Measurements from ENCODE around the gene HOXA13.
A peak's percentile ranks its signal among the peaks of the same experiment; 100 is the strongest.

Gene HOXA13

DNA sequence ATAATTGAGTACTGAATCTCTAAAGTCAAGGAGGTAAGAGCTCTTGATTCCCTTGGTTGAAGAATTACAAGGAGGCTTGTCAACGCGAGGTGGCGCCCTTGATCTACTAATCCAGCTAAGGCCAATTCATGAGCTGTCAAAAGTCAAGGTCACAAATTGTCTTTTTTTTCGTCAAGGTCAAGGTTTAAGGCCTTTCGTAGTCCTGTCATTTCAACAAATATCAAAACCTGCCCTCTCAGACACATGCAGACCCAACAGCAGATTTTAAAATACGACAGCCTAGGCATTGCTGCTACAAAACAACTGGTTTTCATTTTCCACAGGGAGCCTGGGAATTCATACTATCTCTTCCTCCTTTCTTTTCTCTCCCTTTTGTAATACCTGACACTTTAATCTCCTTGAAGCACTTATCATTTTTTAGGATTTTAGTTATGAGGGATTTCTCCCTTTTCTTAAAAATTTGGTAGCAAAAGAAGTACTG lies 3.6 kb downstream of the HOXA13 start:
- H3K4me1 Mint-ChIP-seq (ENCODE audit: low read depth): no peaks in the 10 kb centered on the region
- peaks cover 2% of the 10 kb centered on the region for H3K36me3 Mint-ChIP-seq (ENCODE audit: low read depth)
- H3K27ac Mint-ChIP-seq: no peak overlapping the region
- DNase-seq (ENCODE audit: low spot score): peak; percentile 47
- peaks cover 81% of the 10 kb centered on the region for H3K27me3 Mint-ChIP-seq (ENCODE audit: low read depth)
- no peak overlapping the region for H3K4me3 Mint-ChIP-seq
- no peaks in the 10 kb centered on the region for H3K9me3 Mint-ChIP-seq

DNA sequence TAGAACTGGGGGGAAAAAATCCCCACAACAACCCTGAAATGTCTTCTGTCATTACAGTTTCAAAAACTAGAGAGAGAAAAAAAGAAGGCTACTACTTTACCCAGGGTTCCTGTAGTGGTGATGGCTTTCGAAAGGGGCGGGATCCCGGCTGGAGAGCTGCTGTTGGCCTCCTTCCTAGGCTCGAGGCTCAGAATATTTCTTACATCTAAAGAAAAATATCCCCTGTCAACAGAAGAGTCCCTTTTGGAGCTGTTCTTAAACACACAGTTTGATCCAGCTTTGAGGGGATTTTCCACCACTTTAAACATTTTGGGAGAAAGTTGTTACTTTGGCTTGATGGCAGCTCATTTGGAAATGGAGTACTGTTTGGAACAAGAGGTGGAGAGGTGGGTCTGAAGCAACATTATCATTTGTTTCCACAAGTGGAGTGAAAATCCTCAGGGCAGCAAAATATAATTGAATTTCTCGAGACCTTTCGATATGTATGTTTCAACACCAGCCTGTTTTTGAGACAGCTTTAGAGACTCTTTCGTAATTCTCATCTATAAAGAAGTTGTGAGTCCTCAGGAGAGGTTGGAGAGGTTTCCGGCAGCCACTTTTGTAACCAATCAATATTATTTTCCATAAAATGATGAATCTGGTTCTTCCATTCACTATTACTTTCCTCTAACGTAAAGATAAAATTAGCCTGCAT lies 5.1 kb downstream of the HOXA13 start:
- Mint-ChIP-seq H3K27ac (no peak overlapping the region), H3K36me3 (ENCODE audit: low read depth) (no peaks in the 10 kb centered on the region)

DNA sequence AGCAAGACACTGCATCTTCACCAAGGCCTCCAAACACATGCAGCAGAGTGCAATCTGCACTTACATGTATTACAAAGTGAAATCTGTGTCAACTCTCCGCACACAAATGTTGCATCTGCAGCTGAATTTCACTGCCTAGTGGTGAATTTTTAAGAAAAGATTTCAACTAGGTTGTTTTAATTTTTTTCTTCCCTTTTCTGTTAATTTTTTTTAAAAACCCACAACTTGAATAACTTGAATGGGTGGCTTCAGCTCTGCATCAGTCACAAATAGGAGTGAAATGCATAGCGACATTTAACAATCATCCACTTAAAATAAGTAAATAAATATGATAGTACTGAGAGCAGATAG lies 5.9 kb downstream of the HOXA13 start:
- H3K9me3 Mint-ChIP-seq: no peaks in the 10 kb centered on the region
- H3K27me3 Mint-ChIP-seq (ENCODE audit: low read depth): peaks cover 89% of the 10 kb centered on the region
- no peaks in the 10 kb centered on the region for H3K36me3 Mint-ChIP-seq (ENCODE audit: low read depth)
- DNase-seq (ENCODE audit: low spot score): no peak
- H3K4me3 Mint-ChIP-seq: no peak overlapping the region
- H3K4me1 Mint-ChIP-seq (ENCODE audit: low read depth): no peaks in the 10 kb centered on the region
- H3K27ac Mint-ChIP-seq: no peak overlapping the region

More for the DNA sequence above, 5.1 kb downstream of the HOXA13 start:
- DNase-seq (ENCODE audit: low spot score): no peak
- Mint-ChIP-seq H3K4me3 (no peak overlapping the region), H3K27me3 (ENCODE audit: low read depth) (peaks cover 84% of the 10 kb centered on the region), H3K4me1 (ENCODE audit: low read depth) (no peaks in the 10 kb centered on the region), H3K9me3 (no peaks in the 10 kb centered on the region)

DNA sequence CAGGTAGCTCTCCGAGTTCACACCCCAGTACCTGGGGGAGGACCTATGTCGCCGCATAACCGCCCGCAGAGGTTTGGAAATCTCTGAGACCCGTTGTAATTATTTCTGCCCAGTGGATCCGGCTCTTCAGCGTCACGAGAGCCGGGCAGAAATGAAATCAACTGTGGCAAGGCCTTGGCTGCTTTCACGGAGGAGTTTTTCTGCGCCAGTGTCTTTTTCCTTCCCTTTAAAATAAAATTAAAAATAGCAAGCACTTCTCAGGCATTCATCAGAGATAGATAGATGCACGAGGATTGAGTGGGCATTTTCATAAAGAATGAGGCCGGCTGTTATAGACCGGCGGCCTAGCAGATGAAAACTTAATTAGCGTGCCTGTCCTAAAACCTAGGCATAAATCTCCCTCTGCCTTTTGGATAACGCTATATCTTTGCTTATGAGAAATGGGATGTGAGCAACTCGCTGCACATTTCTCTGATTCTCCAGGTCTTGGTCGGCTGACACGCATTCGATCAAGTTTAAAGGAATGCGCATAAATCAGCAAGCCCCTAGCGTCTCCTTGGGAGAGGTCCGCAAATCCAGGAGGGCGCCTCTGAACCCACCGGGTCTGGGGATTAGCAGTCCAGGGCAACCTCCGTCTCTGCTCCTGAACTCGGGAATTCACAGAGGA lies 6.4 kb downstream of the HOXA13 start:
- peaks cover 89% of the 10 kb centered on the region for H3K27me3 Mint-ChIP-seq (ENCODE audit: low read depth)
- H3K4me3 Mint-ChIP-seq: no peak overlapping the region
- no peak for DNase-seq (ENCODE audit: low spot score)
- no peaks in the 10 kb centered on the region for H3K9me3 Mint-ChIP-seq
- peaks cover 4% of the 10 kb centered on the region for H3K4me1 Mint-ChIP-seq (ENCODE audit: low read depth)
- H3K27ac Mint-ChIP-seq: peak overlapping the region; percentile 49
- H3K36me3 Mint-ChIP-seq (ENCODE audit: low read depth): peaks cover 2% of the 10 kb centered on the region

DNA sequence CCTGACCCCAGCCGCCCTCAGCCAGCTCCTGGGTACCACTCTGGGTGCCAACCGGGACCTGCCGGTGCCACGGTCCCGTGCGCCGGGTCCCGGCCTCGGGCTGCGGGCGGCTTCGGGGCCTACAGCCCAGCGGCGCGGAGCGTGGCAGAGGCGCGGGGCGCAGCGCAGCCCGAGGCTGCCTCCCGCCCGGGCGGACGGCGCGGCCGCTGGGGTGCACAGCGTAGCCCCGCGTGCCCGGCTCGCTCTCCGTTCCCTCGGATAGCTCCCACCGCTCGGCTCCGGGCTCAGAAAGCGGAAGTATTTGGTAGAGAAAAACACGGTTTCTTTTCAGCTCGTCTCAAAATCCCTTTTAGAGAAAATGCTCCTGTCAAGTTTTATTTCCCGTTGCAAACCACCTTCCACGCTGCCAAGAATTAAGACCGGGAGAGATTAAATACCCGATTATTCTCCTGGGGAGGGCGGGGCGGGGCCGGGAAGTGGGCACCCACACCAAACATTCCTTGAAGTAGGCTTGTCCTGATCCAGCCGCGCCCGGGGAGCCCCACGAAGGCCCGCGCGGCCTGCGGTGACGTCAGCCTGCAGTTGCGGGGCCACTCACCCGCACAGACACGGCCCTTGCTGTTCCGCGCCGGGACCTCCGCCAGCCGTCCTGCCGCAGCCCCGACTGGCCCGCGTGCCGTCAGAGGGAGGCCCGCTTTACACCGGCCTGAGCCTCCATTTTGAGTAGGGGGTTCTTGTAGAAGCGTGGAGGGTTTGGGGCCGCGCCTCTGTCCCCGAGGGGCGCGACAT lies 7.2 kb downstream of the HOXA13 start:
- Mint-ChIP-seq H3K36me3 (ENCODE audit: low read depth) (peaks cover 7% of the 10 kb centered on the region), H3K9me3 (no peaks in the 10 kb centered on the region), H3K27ac (no peak overlapping the region), H3K27me3 (ENCODE audit: low read depth) (peaks cover 89% of the 10 kb centered on the region), H3K4me3 (no peak overlapping the region), H3K4me1 (ENCODE audit: low read depth) (peaks cover 9% of the 10 kb centered on the region)
- no peak for DNase-seq (ENCODE audit: low spot score)

DNA sequence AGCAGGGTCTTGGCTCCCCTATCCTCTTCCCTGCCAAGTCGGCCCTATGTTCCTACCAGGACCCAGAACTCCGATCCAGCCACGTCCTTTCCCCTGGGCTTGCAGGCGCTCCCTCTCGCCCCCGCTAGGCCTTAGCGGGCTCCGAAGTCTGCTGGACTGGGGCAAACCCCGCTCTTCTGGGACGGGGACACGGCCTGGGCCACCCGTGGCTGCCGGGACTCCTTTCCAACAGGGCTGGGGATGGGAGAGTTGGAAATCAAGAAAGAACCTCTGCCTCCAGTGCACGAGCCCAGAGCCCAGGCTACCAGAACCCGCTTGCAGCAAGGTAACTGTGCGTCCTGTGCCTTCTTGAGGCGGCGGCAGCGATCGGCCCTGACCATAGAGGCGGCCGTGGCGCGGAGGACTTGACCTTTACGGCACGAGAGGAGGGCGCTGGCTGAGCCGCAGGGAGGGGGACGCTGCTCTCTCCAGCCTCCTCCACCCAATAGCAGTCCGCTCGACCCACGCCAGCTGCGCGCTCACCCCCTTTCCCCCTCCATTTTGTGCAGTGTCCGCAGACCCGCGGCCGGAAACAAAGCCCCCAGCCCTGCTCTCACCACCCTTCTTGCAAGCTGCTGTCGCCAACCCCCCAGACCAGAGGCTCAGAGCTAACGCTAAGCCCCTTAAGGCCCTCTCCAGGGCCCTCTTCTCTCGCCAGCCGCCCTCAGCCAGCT lies 7.9 kb downstream of the HOXA13 start:
- no peak overlapping the region for H3K27ac Mint-ChIP-seq
- DNase-seq (ENCODE audit: low spot score): no peak
- peaks cover 89% of the 10 kb centered on the region for H3K27me3 Mint-ChIP-seq (ENCODE audit: low read depth)
- H3K9me3 Mint-ChIP-seq: no peaks in the 10 kb centered on the region
- peaks cover 7% of the 10 kb centered on the region for H3K36me3 Mint-ChIP-seq (ENCODE audit: low read depth)
- H3K4me3 Mint-ChIP-seq: no peak overlapping the region
- peaks cover 12% of the 10 kb centered on the region for H3K4me1 Mint-ChIP-seq (ENCODE audit: low read depth)

DNA sequence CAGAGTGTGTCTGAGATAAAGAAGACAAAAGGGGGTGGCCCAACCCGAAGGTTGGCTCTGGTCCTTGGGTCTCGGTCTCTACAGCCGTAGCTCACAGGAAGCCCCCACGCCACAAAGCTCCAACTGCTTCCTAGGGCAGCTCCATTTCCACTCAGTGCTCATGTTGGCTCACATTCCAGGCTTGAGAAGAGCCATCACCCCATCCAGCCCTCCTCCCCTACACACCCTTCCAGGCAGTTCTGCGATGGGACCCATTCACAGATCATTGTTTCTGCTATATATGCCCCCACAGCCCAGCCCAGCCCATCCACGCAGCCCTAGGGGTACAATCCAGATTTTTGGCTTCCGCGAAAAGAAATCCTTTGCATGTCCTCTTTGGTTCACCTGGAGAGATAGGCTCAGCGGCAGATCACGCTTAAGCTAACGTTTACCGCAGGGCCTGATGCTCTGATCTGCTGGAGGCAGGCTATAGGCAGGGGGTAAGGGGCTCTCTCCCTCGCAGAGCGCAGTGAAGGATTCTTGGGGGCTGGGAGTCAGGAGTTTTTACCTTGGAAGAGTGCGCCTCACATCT lies 8.6 kb downstream of the HOXA13 start:
- peak overlapping the region; percentile 31 for H3K27ac Mint-ChIP-seq
- H3K4me1 Mint-ChIP-seq (ENCODE audit: low read depth): peaks cover 12% of the 10 kb centered on the region
- no peaks in the 10 kb centered on the region for H3K9me3 Mint-ChIP-seq
- DNase-seq (ENCODE audit: low spot score): no peak
- peaks cover 7% of the 10 kb centered on the region for H3K36me3 Mint-ChIP-seq (ENCODE audit: low read depth)
- H3K27me3 Mint-ChIP-seq (ENCODE audit: low read depth): peaks cover 89% of the 10 kb centered on the region
- no peak overlapping the region for H3K4me3 Mint-ChIP-seq

DNA sequence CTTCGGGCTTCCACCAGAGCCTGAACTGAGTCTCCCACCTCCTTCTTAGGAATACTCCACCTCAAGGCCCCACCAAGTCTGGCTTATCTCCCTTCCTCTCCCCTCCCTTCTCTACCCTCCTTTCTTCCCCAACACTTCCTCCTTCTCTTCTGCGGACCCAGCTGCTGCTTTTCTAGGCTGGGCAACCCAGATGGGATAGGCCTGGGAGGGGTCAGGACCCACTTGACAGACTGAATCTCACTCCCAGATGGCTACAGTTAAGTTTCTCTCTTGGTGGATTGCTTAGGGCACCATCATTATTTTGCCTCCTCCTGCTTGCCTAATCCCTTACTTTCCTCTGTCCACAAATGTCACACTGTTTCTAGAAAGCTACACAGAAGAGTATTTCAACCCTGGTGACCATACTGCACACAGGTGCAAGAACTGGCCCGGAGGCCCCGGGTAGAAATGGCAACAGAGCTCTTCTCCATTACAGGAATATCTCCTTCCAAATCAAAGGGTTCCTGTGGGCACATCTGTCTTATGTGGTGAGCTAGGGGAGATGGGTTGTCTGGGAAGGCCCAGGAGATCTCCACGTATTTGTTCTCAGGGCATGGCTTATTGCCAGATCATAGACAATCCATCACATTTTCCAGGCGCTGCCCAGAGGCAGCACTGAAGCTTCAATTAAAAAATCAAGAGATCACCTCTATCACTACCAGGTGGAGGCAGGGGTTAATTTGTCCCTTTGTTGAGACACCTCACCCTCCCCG lies 9.7 kb downstream of the HOXA13 start:
- peaks cover 95% of the 10 kb centered on the region for H3K27me3 Mint-ChIP-seq (ENCODE audit: low read depth)
- H3K36me3 Mint-ChIP-seq (ENCODE audit: low read depth): peaks cover 7% of the 10 kb centered on the region
- H3K9me3 Mint-ChIP-seq: peaks cover 3% of the 10 kb centered on the region
- peaks cover 19% of the 10 kb centered on the region for H3K4me1 Mint-ChIP-seq (ENCODE audit: low read depth)
- H3K4me3 Mint-ChIP-seq: no peak overlapping the region
- DNase-seq (ENCODE audit: low spot score): no peak
- no peak overlapping the region for H3K27ac Mint-ChIP-seq

DNA sequence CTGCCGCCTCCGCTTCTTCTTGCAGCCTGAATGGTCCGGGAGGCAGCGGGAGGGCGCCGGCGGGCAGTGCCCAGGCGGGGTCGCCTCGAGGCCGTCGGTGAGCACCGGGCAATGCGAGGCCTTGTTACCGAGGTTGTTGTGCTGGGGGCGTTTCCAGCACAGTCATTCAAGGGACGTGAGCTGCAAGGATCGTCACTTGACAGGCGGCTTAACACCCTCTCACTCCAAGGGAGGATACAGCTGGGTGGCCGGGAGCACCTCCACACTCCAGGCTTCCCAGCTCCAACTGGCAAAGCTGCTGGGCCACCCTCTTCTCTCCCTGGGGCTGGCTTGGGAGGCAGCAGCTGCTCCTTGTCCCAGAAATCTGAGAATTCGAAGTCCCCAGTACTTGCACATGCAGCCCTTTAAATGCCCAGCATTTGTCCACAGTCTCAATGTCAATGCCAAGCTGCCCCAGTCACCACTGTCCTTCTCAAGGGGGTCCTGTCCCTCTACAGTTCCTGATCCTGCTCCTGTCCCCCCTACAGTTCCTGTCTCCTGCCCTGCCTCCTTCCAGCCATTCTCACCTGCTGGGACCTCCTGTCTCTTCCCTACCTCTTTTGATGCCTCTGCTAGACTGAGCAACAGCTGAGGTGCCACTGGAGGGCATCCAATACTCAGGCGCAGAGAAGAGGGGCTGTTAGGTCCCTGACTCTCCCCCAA lies 10.4 kb downstream of the HOXA13 start:
- Mint-ChIP-seq H3K9me3 (peaks cover 3% of the 10 kb centered on the region), H3K4me3 (no peak overlapping the region), H3K27me3 (ENCODE audit: low read depth) (peaks cover 94% of the 10 kb centered on the region), H3K27ac (no peak overlapping the region), H3K36me3 (ENCODE audit: low read depth) (peaks cover 7% of the 10 kb centered on the region), H3K4me1 (ENCODE audit: low read depth) (peaks cover 24% of the 10 kb centered on the region)
- DNase-seq (ENCODE audit: low spot score): no peak

DNA sequence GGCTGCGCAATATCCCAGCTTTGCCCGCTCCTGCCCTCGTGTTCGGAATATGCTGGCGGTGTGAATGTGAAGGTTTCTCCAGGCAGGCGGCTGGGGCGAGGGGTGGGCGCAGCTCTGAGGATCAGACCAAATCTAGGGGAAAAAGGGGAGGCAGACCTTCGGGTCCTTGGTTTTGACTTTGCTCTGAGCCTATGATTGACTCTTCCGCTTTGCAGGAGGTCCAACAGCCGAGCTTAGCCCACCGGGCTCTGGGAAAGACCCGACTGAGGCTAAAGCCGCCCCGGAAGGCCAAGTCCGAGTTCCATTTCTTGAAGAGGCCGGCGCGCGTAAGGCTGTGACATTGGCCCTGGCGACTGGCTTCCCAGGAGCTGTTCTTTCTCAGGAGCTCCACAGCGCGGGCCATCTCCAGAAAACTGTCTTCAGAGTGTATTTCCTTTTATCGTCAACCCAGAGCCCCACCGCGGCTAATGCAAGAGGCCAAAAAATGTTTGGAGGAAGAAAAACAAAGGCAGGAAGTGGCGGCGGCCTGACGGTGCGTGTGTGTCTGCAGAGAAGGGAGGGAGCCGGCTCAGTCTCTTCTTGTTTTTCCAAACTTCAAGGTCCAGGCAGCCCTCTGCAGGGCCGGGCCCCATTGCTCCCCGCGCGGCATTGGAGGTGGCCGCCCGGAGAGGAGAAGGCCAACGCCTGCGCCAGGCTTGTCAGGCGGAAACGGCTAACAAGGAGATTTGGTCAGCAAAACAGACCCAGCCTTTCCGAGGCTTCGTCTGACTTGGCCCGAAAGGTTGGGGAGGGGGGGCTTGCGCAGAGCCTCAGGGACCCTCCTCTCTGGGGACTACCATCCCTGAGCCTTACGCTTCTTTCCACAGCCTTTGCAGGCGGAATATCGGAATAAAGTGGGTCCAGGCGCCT lies 11.3 kb downstream of the HOXA13 start:
- Mint-ChIP-seq H3K4me3 (peak overlapping the region; percentile 66), H3K27me3 (ENCODE audit: low read depth) (peaks cover 94% of the 10 kb centered on the region), H3K36me3 (ENCODE audit: low read depth) (peaks cover 7% of the 10 kb centered on the region), H3K4me1 (ENCODE audit: low read depth) (peaks cover 24% of the 10 kb centered on the region), H3K27ac (peak overlapping the region; percentile 23), H3K9me3 (peaks cover 3% of the 10 kb centered on the region)
- DNase-seq (ENCODE audit: low spot score): no peak

DNA sequence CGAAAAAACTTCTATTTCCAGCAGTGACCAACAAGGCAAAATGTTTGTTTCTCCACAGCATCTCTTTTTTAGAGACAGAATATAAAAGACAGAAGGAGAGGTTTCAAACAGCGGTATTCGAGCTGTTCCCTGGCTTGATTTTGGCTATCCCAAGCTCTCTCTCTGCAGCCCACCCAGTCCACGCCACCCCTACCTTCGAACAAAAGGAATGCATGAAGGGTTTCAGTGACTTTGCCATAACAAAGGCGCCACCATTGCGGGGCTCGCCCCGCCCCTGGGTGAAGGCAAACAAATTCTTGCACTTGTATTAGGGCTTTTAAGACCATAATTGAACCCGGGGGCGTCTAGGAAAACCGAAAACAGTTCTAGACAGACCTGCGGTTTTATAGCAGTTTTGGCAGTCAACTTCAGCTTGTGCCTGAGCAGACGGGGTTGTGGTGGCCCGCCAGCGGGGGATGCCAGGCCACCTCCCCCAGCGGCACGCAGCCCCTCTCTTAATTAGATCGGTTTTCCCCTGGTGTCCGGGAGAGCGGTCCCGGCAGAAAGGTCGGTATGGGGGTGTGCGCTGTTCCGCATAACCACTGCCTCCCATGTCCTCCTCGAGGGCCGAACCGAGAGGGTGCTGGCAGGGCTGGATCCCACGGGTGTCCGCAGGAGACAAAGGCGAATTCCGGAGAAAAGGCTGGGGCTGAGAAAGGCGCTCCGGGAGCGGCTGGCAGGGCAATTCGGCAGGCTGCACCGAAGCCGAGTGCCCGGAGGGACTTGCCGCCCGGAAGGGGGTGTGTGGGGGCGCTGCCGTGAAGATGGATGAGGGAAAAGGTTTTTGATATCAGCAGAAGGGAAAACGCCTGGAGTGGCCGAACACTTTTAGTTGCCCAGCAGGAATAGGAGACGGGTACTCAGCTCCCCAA lies 12.2 kb downstream of the HOXA13 start:
- peaks cover 24% of the 10 kb centered on the region for H3K4me1 Mint-ChIP-seq (ENCODE audit: low read depth)
- H3K36me3 Mint-ChIP-seq (ENCODE audit: low read depth): peaks cover 8% of the 10 kb centered on the region
- no peak overlapping the region for H3K27ac Mint-ChIP-seq
- DNase-seq (ENCODE audit: low spot score): no peak
- H3K9me3 Mint-ChIP-seq: peaks cover 3% of the 10 kb centered on the region
- peak overlapping the region; percentile 66 for H3K4me3 Mint-ChIP-seq
- H3K27me3 Mint-ChIP-seq (ENCODE audit: low read depth): peaks cover 94% of the 10 kb centered on the region
